GM23338 (cell line): Measurements from ENCODE around the gene MED28. TPM values are rescaled to one million over a fixed set of nuclear protein-coding genes. Genes with fewer than 3 reads are reported as not detected.

Experiments
- ATAC-seq: fragments of 200-7000 bp; cut with Tn5 transposase; 3 replicates; pipeline ENCODE4 v1.9.1; 2020
- DNase-seq: peaks from one replicate; pipeline ENCODE4 v3.0.0-alpha.2; 2015; ENCODE audit warnings: low spot score
- H2AFZ ChIP-seq: fragments of 200-600 bp; sonication (generic); 2 replicates; pipeline ENCODE4 v1.8.0; 2016; ENCODE audit warnings: antibody characterized with exemption, mild to moderate bottlenecking, moderate library complexity
- H3F3A ChIP-seq: fragments of 200-600 bp; sonication (generic); replicated peaks from 2 replicates; pipeline ENCODE4 v1.8.0; 2017; ENCODE audit warnings: antibody characterized with exemption, mixed run types, low read depth
- H3K27ac ChIP-seq: fragments of 200-600 bp; sonication (generic); 2 replicates; pipeline ENCODE4 v1.6.1; 2016; ENCODE audit warnings: low read depth
- H3K27me3 ChIP-seq: fragments of 200-600 bp; sonication (generic); 2 replicates; pipeline ENCODE4 v1.8.0; 2016; ENCODE audit warnings: mild to moderate bottlenecking, mixed run types, moderate library complexity; ENCODE audit not compliant: insufficient read depth
- H3K36me3 ChIP-seq: fragments of 200-600 bp; sonication (generic); 2 replicates; pipeline ENCODE4 v1.8.0; 2016; ENCODE audit warnings: mild to moderate bottlenecking; ENCODE audit not compliant: insufficient read depth
- H3K4me1 ChIP-seq: fragments of 200-600 bp; sonication (generic); 2 replicates; pipeline ENCODE4 v1.8.0; 2016; ENCODE audit warnings: mild to moderate bottlenecking, moderate library complexity; ENCODE audit not compliant: insufficient read depth
- H3K4me2 ChIP-seq: fragments of 200-600 bp; sonication (generic); 2 replicates; pipeline ENCODE4 v1.7.1; 2017; ENCODE audit warnings: mixed run types
- H3K4me3 ChIP-seq: fragments of 200-600 bp; sonication (generic); 2 replicates; pipeline ENCODE4 v1.6.1; 2016; ENCODE audit warnings: mixed run types
- H3K79me2 ChIP-seq: fragments of 200-600 bp; sonication (generic); replicated peaks from 2 replicates; pipeline ENCODE4 v1.8.0; 2017; ENCODE audit warnings: mild to moderate bottlenecking; ENCODE audit not compliant: insufficient read depth
- H3K9me2 ChIP-seq: fragments of 200-600 bp; sonication (generic); 2 replicates; pipeline ENCODE4 v1.8.0; 2017; ENCODE audit not compliant: insufficient read depth
- H4K20me1 ChIP-seq: fragments of 200-600 bp; sonication (generic); replicated peaks from 2 replicates; pipeline ENCODE4 v1.8.0; 2017; ENCODE audit warnings: mild to moderate bottlenecking; ENCODE audit not compliant: insufficient read depth
- H3K27ac Mint-ChIP-seq: 2 replicates; pipeline ENCODE4 v1.8.0; 2020; ENCODE audit warnings: inconsistent platforms, mild to moderate bottlenecking, moderate library complexity, mixed read lengths
- H3K27me3 Mint-ChIP-seq: 3 replicates; pipeline ENCODE4 v1.8.0; 2022; ENCODE audit warnings: low read depth, mild to moderate bottlenecking, moderate library complexity, mixed read lengths, inconsistent platforms; ENCODE audit not compliant: insufficient read depth, poor library complexity
- H3K36me3 Mint-ChIP-seq: 3 replicates; pipeline ENCODE4 v1.8.0; 2021; ENCODE audit warnings: low read depth, mild to moderate bottlenecking, inconsistent platforms, moderate library complexity, mixed read lengths
- H3K4me1 Mint-ChIP-seq: 3 replicates; pipeline ENCODE4 v1.8.0; 2020; ENCODE audit warnings: mild to moderate bottlenecking, inconsistent platforms, mixed read lengths
- H3K4me3 Mint-ChIP-seq: 3 replicates; pipeline ENCODE4 v1.8.0; 2021; ENCODE audit warnings: moderate library complexity, mild to moderate bottlenecking, inconsistent platforms, mixed read lengths
- H3K9me3 Mint-ChIP-seq: 3 replicates; pipeline ENCODE4 v1.8.0; 2020; ENCODE audit warnings: moderate library complexity, mild to moderate bottlenecking, inconsistent platforms, mixed read lengths
- CREB1 ChIP-seq: fragments of 250-450 bp; sonication (Bioruptor Pico); IDR thresholded peaks from 2 replicates; pipeline ENCODE4 v1.5.0; 2020; ENCODE audit warnings: low read depth, mild to moderate bottlenecking, moderate library complexity
- ETS1 ChIP-seq: IDR thresholded peaks from 2 replicates; pipeline ENCODE4 v1.6.1; 2016; ENCODE audit warnings: antibody characterized with exemption
- ZNF114 ChIP-seq: fragments of 250-450 bp; sonication (Bioruptor Pico); IDR thresholded peaks from 2 replicates; pipeline ENCODE4 v1.5.0; 2020; ENCODE audit warnings: mild to moderate bottlenecking, moderate library complexity
- ZNF462 ChIP-seq: fragments of 250-450 bp; sonication (Bioruptor Pico); IDR thresholded peaks from 2 replicates; pipeline ENCODE4 v1.5.0; 2020; ENCODE audit warnings: mild to moderate bottlenecking, moderate library complexity
- polyA plus RNA-seq: library from polyadenylated mRNA; unstranded; fragments of >200 nt; fragmentation: Nextera tagmentation; extraction: Ambion mirVana; gene quantifications from 2 replicates; pipeline ENCODE4 v1.2.1, GENCODE V29; 2016
- total RNA-seq: library from RNA; depleted of rRNA; stranded (reverse); fragments of >200 nt; shearing (Covaris generic); gene quantifications from 2 replicates; pipeline ENCODE4 v1.2.3, GENCODE V29; 2014

MED28 gene
- total and polyA plus RNA-seq, 2 experiments from 2014 or later: 24.0 to 60.9 TPM

- TF ChIP-seq ZNF462: no peak
- no peak for TF ChIP-seq ETS1
Measured at GRCh38 chr4:17583941-17584340, 30.5 kb upstream of the MED28 start (continued).

- Histone ChIP-seq H2AFZ (no peak overlapping the region), H3K79me2 (no peaks in the 10 kb centered on the region; the same call in 1 of the 2 replicates), H3K27me3 (no peaks in the 10 kb centered on the region), H3K9me2 (no peaks in the 10 kb centered on the region), H3K4me2 (no peak overlapping the region), H3K36me3 (peaks cover 43% of the 10 kb centered on the region), H3K27ac (peak overlapping the region; percentile 78), H3K4me1 (no peaks in the 10 kb centered on the region), H4K20me1 (no peaks in the 10 kb centered on the region; the same call in 1 of the 2 replicates), H3K4me3 (no peak overlapping the region), H3F3A (no peaks in the 10 kb centered on the region)
- ATAC-seq (peak; percentile 71), DNase-seq (peak; percentile 36)
- Mint-ChIP-seq H3K4me1 (peaks cover 18% of the 10 kb centered on the region), H3K36me3 (peaks cover 83% of the 10 kb centered on the region), H3K4me3 (no peak overlapping the region), H3K9me3 (no peaks in the 10 kb centered on the region), H3K27me3 (peaks cover 3% of the 10 kb centered on the region), H3K27ac (peak overlapping the region; percentile 78)
- TF ChIP-seq ZNF114 (CRISPR knock-in tag): no peak
- no peak for TF ChIP-seq CREB1 (CRISPR knock-in tag)
Measured at GRCh38 chr4:17584521-17585213, 29.8 kb upstream of the MED28 start.
